ENCODE results near the gene RABL6. TPM values are rescaled to one million over a fixed set of nuclear protein-coding genes. Genes with fewer than 3 reads are reported as not detected.

RABL6 gene
- total and polyA plus RNA-seq, 2 of the 4 experiments (the other 2 are of a cell fraction), result 37.1 to 47.5 TPM

DNA sequence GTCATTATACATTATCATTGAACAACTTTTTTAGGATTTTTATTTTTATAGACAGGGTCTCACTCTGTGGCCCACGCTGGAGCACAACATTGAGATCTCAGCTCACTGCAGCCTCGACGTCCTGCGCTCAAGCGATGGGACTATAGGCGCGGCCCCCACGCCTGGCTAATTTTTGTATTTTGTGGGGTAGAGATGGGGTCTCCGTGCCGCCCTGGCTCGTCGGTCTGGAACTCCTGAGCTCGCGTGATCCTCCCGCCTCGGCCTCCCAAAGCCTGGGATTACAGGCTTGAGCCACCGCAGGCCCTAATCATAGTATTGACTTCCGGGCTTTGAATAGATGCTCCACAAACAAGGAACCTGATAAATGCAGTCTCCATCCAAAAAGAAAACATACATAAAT, 59.7 kb downstream of the RABL6 start:
- Histone ChIP-seq H2BK5ac (ENCODE audit: low read depth, low read length, poor library complexity, severe bottlenecking) (no peak overlapping the region), H3K4me3 (ENCODE audit: insufficient read depth, low read depth, low read length) (no peak overlapping the region), H3K79me1 (ENCODE audit: low read depth in 1 of 2, low read length in 2 of 2) (peaks cover 16 to 39% of the 10 kb centered on the region in 2 experiments), H4K91ac (ENCODE audit: insufficient read depth, low read depth, low read length) (no peak overlapping the region), H3K56ac (ENCODE audit: extremely low read depth, insufficient read depth, low read length) (no peak overlapping the region), H2AK5ac (ENCODE audit: low read depth, low read length) (no peak overlapping the region), H2BK20ac (ENCODE audit: low read depth, low read length) (no peak overlapping the region), H4K20me1 (ENCODE audit: insufficient read depth, low read length) (peaks cover 13% of the 10 kb centered on the region), H3K36me3 (ENCODE audit: control insufficient read depth, insufficient read depth, low read length) (peaks cover 18% of the 10 kb centered on the region), H3K4me1 (ENCODE audit: control insufficient read depth, insufficient read depth, low read length) (peaks cover 3% of the 10 kb centered on the region), H3K4me2 (ENCODE audit: low read depth, low read length) (no peak overlapping the region), H3K23ac (ENCODE audit: low read depth, low read length) (no peak overlapping the region), H3K27ac (ENCODE audit: insufficient read depth, low read length) (no peak overlapping the region), H2BK120ac (ENCODE audit: low read depth, low read length) (no peak overlapping the region), H2AFZ (replicated peaks; ENCODE audit: low read length, poor library complexity) (no peak overlapping the region), H3K18ac (ENCODE audit: low read depth, low read length) (no peak overlapping the region), H3K14ac (replicated peaks; ENCODE audit: low read depth, low read length) (no peak overlapping the region), H4K8ac (ENCODE audit: low read depth in 2 of 2, low read length in 2 of 2) (no peak overlapping the region), H3K27me3 (ENCODE audit: control insufficient read depth, insufficient read depth, low read length) (no peaks in the 10 kb centered on the region), H4K5ac (ENCODE audit: low read depth, low read length) (no peak overlapping the region), H3K4ac (ENCODE audit: low read depth, low read length) (no peak overlapping the region), H3K9me3 (ENCODE audit: control insufficient read depth, insufficient read depth, low read length) (peaks cover 7% of the 10 kb centered on the region), H2BK15ac (ENCODE audit: low read depth, low read length) (no peak overlapping the region), H2AK9ac (replicated peaks; ENCODE audit: low read depth, low read length, poor library complexity) (no peak overlapping the region), H3K9ac (ENCODE audit: low read depth, low read length) (no peak overlapping the region), H3K9me1 (ENCODE audit: insufficient read depth, low read length) (peaks cover 5% of the 10 kb centered on the region)
- no peak for TF ChIP-seq RAD21 (IDR thresholded peaks at IDR 0.05; ENCODE audit: low read length)
- dilution Hi-C loops (cut with HindIII; ENCODE audit: low sequenced_read_pairs, unreplicated experiment) (no loop called here), intact Hi-C loops (cut with micrococcal nuclease) (no loop called here), in situ Hi-C loops (cut with MboI; ENCODE audit: low sequenced_read_pairs) (no loop called here)
- ChIA-PET POLR2A (ENCODE audit: unreplicated experiment) (no interaction called here), CTCF (no interaction called here)
- DNase-seq (no peak), ATAC-seq (ENCODE audit: low read depth) (no peak)
- BruUV-seq (replicated peaks), result no TSS peak
- 98% methylated on average over 5 of the region's 18 CpGs; no CpG with 5 or more reads in 1 of the 2 experiments for WGBS, 2 experiments (ENCODE audit: extremely low coverage in 2 of 2, insufficient read length in 1 of 2)

Measured in IMR-90 (cell line).